Natural killer cell treated with Interleukin-12 subunit alpha and Interleukin-12 subunit beta and Interleukin-15 and Interleukin-18, amount 100 ng/mL, for 72 hours (primary cell): ENCODE data around the gene SPDYE6. TPM values are rescaled to one million over a fixed set of nuclear protein-coding genes. Genes with fewer than 3 reads are reported as not detected.
"Not testable (repeated sequence)": the region's sequence is repeated elsewhere in the genome, so short reads cannot be mapped to it uniquely, and the experiment has no call there.

Experiments
- ATAC-seq, 2 donors: fragments of 150-1000 bp; cut with Tn5 transposase in 1 of 2; sonication (Bioruptor Pico), chemical (Tn5 transposase) in 1 of 2; 2 replicates each; pipeline ENCODE4 v1.10.0; 2021
- DNase-seq: peaks from one replicate; pipeline ENCODE4 v3.0.0; 2022; ENCODE audit warnings: low spot score
- H3K27ac Mint-ChIP-seq, 2 donors: 1 replicate in 1 of 2; 2 replicates in 1 of 2; pipeline ENCODE4 v1.8.0; 2022; ENCODE audit warnings: mixed read lengths in 2 of 2, mild to moderate bottlenecking in 1 of 2, moderate library complexity in 1 of 2
- H3K27me3 Mint-ChIP-seq, 2 donors: 1 replicate in 1 of 2; 2 replicates in 1 of 2; pipeline ENCODE4 v1.8.0; 2022; ENCODE audit warnings: mixed read lengths in 2 of 2
- H3K36me3 Mint-ChIP-seq: one replicate; pipeline ENCODE4 v1.8.0; 2022; ENCODE audit warnings: mixed read lengths
- H3K4me1 Mint-ChIP-seq, 2 donors: 1 replicate in 1 of 2; 2 replicates in 1 of 2; pipeline ENCODE4 v1.8.0; 2022; ENCODE audit warnings: low read depth in 2 of 2, mixed read lengths in 2 of 2, mild to moderate bottlenecking in 1 of 2
- H3K4me3 Mint-ChIP-seq: one replicate; pipeline ENCODE4 v1.8.0; 2022; ENCODE audit warnings: mixed read lengths
- H3K9me3 Mint-ChIP-seq: 2 replicates; pipeline ENCODE4 v1.8.0; 2022; ENCODE audit warnings: mixed read lengths
- total RNA-seq, 2 donors: library from RNA; stranded (reverse); gene quantifications; one replicate each; pipeline ENCODE4 v1.2.3, GENCODE V29; 2022

The SPDYE6 gene, protein sequence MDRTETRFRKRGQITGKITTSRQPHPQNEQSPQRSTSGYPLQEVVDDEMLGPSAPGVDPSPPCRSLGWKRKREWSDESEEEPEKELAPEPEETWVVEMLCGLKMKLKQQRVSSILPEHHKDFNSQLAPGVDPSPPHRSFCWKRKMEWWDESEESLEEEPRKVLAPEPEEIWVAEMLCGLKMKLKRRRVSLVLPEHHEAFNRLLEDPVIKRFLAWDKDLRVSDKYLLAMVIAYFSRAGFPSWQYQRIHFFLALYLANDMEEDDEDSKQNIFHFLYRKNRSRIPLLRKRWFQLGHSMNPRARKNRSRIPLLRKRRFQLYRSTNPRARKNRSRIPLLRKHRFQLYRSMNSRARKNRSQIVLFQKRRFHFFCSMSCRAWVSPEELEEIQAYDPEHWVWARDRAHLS
- total RNA-seq, result not detected

DNA sequence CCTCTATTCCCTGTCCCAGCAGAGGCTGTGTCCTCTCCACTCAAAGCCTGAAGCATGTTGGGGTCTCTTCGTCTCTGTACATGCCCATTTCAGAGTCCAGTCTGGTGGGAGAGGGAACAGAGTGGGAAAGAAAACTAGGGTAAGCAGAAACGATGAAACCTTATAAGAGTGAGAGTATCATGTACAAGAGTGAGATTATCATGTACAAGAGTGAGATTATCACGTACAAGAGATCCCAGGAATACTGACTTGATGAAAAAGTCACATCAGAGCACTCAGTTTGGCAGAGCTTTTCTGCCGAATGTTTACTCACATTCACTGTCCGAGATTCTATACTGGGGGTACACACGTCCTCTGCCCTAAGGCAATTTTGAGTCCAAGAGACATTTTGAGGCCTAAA, at the start of gene SPDYE6:
SPDYE6 (minus strand) TSS at position 101 of the 400 bp plus-strand sequence. CDS start 421 bp downstream, outside the sequence.
- ATAC-seq, H3K9me3 Mint-ChIP-seq, DNase-seq, H3K36me3 Mint-ChIP-seq, H3K27ac Mint-ChIP-seq, H3K27me3 Mint-ChIP-seq, H3K4me3 Mint-ChIP-seq, H3K4me1 Mint-ChIP-seq: not testable (repeated sequence)

DNA sequence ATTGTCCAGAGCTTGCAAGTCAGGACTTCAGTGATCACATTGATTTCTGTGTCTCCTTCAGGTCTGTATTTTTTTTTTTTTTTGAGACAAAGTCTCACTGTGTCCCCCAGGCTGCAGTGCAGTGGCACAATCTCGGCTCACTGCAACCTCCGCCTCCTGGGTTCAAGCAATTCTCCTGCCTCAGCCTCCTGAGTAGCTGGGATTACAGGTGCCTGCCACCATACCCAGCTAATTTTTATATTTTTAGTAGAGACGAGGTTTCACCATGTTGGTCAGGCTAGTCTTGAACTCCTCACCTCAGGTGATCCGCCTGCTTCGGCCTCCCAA, 48.6 kb upstream of the SPDYE6 start:
- peaks cover 21 to 25% of the 10 kb centered on the region in 2 donors for H3K4me1 Mint-ChIP-seq
- H3K36me3 Mint-ChIP-seq, result peaks cover 39% of the 10 kb centered on the region
- not testable (repeated sequence) for H3K9me3 Mint-ChIP-seq

DNA sequence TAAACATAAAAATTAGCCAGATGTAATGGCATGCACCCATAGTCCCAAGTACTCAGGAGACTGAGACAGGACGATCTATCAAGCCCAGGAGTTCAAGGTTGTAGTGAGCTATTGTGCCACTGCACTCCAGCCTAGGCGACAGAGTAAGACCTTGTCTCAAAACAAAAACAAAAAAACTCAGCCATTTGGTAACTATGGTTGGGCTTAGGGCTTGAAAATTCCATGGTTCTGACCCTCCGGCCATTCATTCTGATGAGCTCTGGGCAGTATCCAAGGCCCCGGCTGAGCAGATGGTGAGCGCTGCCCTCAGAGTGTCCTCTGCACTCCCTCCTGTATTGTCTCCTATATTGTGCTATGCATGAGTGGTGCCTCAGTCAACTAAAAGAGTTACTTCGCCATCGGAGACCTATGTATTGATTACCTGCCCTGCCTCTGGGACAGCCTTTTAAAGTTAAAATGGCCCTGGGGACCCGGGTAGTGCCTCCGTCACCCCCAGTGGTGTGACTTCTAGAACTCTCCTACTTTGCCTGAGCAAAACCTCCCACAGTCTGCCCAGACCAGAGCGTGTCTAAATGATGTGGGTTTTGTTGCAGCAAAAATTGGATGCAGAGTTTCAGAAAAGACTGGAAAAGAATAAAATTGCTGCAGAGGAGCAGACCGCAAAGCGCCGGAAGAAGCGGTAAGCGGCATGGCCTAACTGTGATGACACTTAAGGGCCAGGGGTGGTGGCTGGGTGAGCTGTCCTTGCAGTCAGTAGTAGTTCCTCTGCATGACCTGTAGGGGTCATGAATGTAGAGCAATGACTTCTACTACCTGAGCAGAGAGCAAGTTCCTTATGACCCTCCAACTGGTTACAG, 48.0 kb upstream of the SPDYE6 start:
- ATAC-seq (peak; percentile 96 to 97), DNase-seq (peak; percentile 79)
- Mint-ChIP-seq H3K27me3 (no peaks in the 10 kb centered on the region), H3K27ac (peak overlapping the region in 1 of 2 donors; percentile 72), H3K9me3 (no peaks in the 10 kb centered on the region), H3K36me3 (peaks cover 33% of the 10 kb centered on the region), H3K4me1 (peaks cover 17 to 19% of the 10 kb centered on the region in 2 donors), H3K4me3 (peak overlapping the region; percentile 62)

More for the DNA sequence above, 48.6 kb upstream of the SPDYE6 start:
- ATAC-seq, H3K4me3 Mint-ChIP-seq, DNase-seq, H3K27me3 Mint-ChIP-seq: not testable (repeated sequence)
- peak overlapping the region in 1 of 2 donors; percentile 72 for H3K27ac Mint-ChIP-seq

DNA sequence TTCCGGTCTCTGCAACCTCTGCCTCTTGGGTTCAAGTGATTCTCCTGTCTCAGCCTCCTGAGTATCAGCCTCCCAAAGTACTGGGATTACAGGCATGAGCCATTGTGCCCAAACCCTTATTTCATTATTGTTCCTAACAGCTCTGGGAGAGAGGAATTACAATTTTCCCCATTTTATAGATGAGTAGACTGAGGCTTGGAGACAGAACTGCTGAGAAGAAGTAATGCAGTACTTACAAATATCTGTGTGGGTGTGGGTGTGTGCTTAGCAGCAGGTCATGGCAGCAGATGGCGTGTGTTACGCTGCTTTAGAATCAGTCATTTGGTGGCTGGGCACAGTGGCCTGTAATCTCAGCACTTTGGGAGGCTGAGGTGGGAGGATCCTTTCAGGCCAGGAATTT, 47.3 kb upstream of the SPDYE6 start:
- peaks cover 29% of the 10 kb centered on the region for H3K36me3 Mint-ChIP-seq
- peak overlapping the region in 1 of 2 donors; percentile 72 for H3K27ac Mint-ChIP-seq
- peak overlapping the region; percentile 17 for H3K4me3 Mint-ChIP-seq
- H3K27me3 Mint-ChIP-seq, result no peaks in the 10 kb centered on the region
- no peak for DNase-seq
- H3K9me3 Mint-ChIP-seq, result no peaks in the 10 kb centered on the region
- ATAC-seq, result no peak
- peaks cover 14 to 16% of the 10 kb centered on the region in 2 donors for H3K4me1 Mint-ChIP-seq

GRCh38 chr7:102400360-102400759, 44.1 kb upstream of the SPDYE6 start:
- no peak for DNase-seq
- no peaks in the 10 kb centered on the region for H3K27me3 Mint-ChIP-seq
- ATAC-seq, result no peak
- no peaks in the 10 kb centered on the region for H3K9me3 Mint-ChIP-seq
- H3K4me3 Mint-ChIP-seq, result no peak overlapping the region
- H3K27ac Mint-ChIP-seq, result no peak overlapping the region
- peaks cover 24 to 31% of the 10 kb centered on the region in 2 donors for H3K4me1 Mint-ChIP-seq
- peaks cover 13% of the 10 kb centered on the region for H3K36me3 Mint-ChIP-seq

GRCh38 chr7:102398543-102398942, 42.3 kb upstream of the SPDYE6 start:
- ATAC-seq (no peak), DNase-seq (no peak)
- no peaks in the 10 kb centered on the region for H3K9me3 Mint-ChIP-seq
- H3K27me3 Mint-ChIP-seq, result no peaks in the 10 kb centered on the region
- no peak overlapping the region for H3K4me3 Mint-ChIP-seq
- H3K36me3 Mint-ChIP-seq, result peaks cover 13% of the 10 kb centered on the region
- H3K4me1 Mint-ChIP-seq, result peaks cover 16 to 19% of the 10 kb centered on the region in 2 donors
- H3K27ac Mint-ChIP-seq, result no peak overlapping the region

DNA sequence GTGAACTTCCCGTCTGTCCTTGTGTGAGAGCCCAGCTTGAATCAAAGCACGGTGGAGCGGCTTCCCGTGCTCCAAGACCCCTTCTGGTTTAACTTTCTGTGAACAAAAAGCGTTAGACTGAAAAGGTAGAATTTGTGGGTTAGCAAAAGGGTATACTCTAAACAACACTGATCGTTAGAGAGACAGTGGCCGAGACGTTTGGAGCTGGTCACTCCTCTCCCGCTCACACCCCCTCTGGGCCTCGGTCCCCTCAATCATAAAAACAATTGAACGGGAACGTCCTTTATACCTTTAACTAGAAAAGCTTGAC, 40.4 kb upstream of the SPDYE6 start:
- Mint-ChIP-seq H3K27me3 (no peaks in the 10 kb centered on the region), H3K9me3 (no peaks in the 10 kb centered on the region), H3K36me3 (peaks cover 13% of the 10 kb centered on the region), H3K4me1 (peaks cover 16 to 17% of the 10 kb centered on the region in 2 donors), H3K27ac (peak overlapping the region; percentile 76 to 79), H3K4me3 (peak overlapping the region; percentile 83)
- DNase-seq (no peak), ATAC-seq (no peak)

GRCh38 chr7:102395873-102396709, 39.8 kb upstream of the SPDYE6 start, which contains the start of gene PRKRIP1:
TSS of gene PRKRIP1 (plus strand) at chr7:102396363. CDS start at chr7:102396412, 49 bp downstream.
- Mint-ChIP-seq H3K36me3 (peaks cover 11% of the 10 kb centered on the region), H3K4me3 (peak within 1 kb of the TSS; percentile 83), H3K9me3 (no peaks in the 10 kb centered on the region), H3K4me1 (peaks cover 16 to 17% of the 10 kb centered on the region in 2 donors), H3K27me3 (no peaks in the 10 kb centered on the region), H3K27ac (peak within 1 kb of the TSS; percentile 76 to 79)
- DNase-seq (peak; percentile 85), ATAC-seq (peak; percentile 97 to 98)

- Mint-ChIP-seq H3K9me3 (no peaks in the 10 kb centered on the region), H3K4me3 (peak overlapping the region; percentile 83), H3K36me3 (peaks cover 5% of the 10 kb centered on the region), H3K4me1 (peaks cover 13 to 17% of the 10 kb centered on the region in 2 donors), H3K27ac (peak overlapping the region; percentile 76 to 79), H3K27me3 (no peaks in the 10 kb centered on the region)
- DNase-seq, result no peak
- no peak for ATAC-seq
Measured at GRCh38 chr7:102395592-102395872, 39.3 kb upstream of the SPDYE6 start.

DNA sequence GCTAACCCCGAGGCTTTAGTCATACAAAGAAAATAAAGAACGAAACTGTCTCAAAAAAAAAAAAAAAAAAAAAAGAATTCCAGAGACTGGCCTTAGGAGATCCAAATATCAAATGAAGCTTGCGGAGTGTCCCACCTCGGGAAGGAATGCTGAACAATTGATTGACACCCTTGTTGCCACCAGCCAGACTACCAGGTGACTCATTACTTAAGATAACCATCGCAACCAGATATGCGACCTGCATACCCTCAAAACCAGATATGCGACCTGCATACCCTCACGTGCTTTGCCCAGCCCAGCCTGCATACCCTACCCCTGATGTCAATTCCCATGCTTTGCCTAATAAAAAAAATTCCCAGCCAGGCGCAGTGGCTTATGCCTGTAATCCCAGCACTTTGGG, 37.2 kb upstream of the SPDYE6 start:
- Mint-ChIP-seq H3K27ac (no peak overlapping the region), H3K4me3 (no peak overlapping the region), H3K27me3 (no peaks in the 10 kb centered on the region), H3K4me1 (peaks cover 17% of the 10 kb centered on the region in 2 donors), H3K36me3 (no peaks in the 10 kb centered on the region), H3K9me3 (no peaks in the 10 kb centered on the region)
- DNase-seq (no peak), ATAC-seq (no peak)

DNA sequence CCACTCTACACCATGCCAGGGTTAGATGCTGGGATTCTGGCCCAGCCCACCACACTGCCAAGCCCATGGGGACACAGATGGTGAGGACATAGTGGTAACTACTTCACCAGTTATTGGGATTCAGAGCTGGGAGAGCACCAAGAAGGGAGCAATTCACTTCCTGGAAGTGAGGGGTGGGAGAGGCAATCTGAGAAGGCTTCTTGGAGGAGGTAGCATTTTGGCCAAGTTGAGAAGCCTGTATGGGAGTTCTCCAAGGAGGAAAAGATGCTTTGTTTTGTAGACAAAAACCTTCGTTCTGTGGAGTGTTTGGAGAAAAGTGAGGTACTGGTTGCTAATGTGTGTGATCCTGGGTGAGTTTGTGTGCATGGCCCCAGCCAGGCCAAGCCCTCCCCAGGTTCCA, 36.1 kb upstream of the SPDYE6 start:
- no peak overlapping the region for H3K4me3 Mint-ChIP-seq
- no peaks in the 10 kb centered on the region for H3K27me3 Mint-ChIP-seq
- no peak overlapping the region for H3K27ac Mint-ChIP-seq
- no peak for ATAC-seq
- peaks cover 14% of the 10 kb centered on the region in 2 donors for H3K4me1 Mint-ChIP-seq
- H3K9me3 Mint-ChIP-seq, result no peaks in the 10 kb centered on the region
- no peaks in the 10 kb centered on the region for H3K36me3 Mint-ChIP-seq
- DNase-seq, result no peak

DNA sequence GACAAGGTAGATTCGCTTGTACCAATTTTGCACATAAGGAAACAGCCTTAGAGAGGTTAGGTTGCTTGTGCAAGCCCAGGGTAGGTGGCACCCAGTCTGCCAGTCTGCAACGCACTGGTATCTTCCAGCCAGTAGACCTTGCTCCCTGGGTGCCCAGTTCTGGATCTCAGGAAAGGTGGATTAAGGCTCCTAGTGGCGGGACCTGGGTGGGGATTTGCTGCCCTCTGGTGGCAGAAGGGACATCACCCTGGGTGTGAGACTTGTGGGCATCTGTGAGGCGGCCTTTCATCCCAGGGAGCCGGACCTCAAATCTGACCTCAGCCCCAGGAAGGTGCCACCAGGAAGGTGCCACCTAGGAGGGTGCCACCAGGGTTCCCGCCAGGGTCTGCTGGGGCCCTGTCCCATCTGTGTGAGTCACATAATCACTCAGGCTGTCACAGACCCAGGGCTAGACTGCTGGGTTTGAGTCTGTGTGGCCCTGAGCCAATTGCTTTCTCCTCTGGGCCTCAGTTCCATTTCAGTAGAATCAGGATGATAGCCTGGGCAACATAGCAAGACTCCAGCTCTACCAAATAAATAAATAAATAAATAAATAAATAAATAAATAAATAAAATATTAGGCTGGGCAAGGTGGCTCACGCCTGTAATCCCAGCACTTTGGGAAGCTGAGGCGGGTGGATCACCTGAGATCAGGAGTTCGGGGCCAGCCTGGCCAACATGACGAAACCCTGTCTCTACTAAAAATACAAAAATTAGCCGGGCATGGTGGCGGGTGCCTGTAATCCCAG, 34.6 kb upstream of the SPDYE6 start:
- ATAC-seq (peak; percentile 69 to 81), DNase-seq (peak; percentile 74)
- Mint-ChIP-seq H3K4me3 (no peak overlapping the region), H3K9me3 (no peaks in the 10 kb centered on the region), H3K27me3 (no peaks in the 10 kb centered on the region), H3K4me1 (peaks cover 5 to 8% of the 10 kb centered on the region in 2 donors), H3K36me3 (no peaks in the 10 kb centered on the region), H3K27ac (no peak overlapping the region)

GRCh38 chr7:102389810-102390209, 33.6 kb upstream of the SPDYE6 start:
- ATAC-seq, result no peak
- Mint-ChIP-seq H3K9me3 (no peaks in the 10 kb centered on the region), H3K27ac (no peak overlapping the region), H3K4me3 (no peak overlapping the region), H3K4me1 (peaks cover 0 to 4% of the 10 kb centered on the region in 2 donors), H3K27me3 (no peaks in the 10 kb centered on the region), H3K36me3 (no peaks in the 10 kb centered on the region)
- no peak for DNase-seq
